SK-N-SH (cell line): ENCODE data around the gene ZBTB43. TPM values are rescaled to one million over a fixed set of nuclear protein-coding genes. Genes with fewer than 3 reads are reported as not detected.

Source experiments
- CTCF ChIA-PET: fragments of 300-600, 350-600 bp; formaldehyde crosslinking; extraction: SDS; loops from one replicate; lab custom pipeline; 2021; lab: Yijun Ruan, JAX
- POLR2A ChIA-PET: fragments of 350-600 bp; sonication (Branson Sonifier 250); formaldehyde crosslinking; extraction: SDS; loops from one replicate; lab custom pipeline; 2020; ENCODE audit warnings: antibody characterized with exemption, inconsistent platforms; lab: Yijun Ruan, JAX
- DNase-seq: peaks from one replicate; pipeline ENCODE4 v3.0.0; 2012
- H2AFZ ChIP-seq: fragments of 200-600 bp; sonication (generic); 2 replicates; pipeline ENCODE4 v1.8.1; 2016; ENCODE audit warnings: antibody characterized with exemption, mild to moderate bottlenecking, low read depth
- H3F3A ChIP-seq: fragments of 200-600 bp; sonication (generic); replicated peaks from 2 replicates; pipeline ENCODE3; 2016; ENCODE audit warnings: antibody characterized with exemption, mild to moderate bottlenecking; ENCODE audit not compliant: insufficient read depth
- H3K27ac ChIP-seq, 2 experiments: fragments of 200-500 bp in 1 of 2; fragments of 200-600 bp in 1 of 2; sonication (Bioruptor generic) in 1 of 2; sonication (generic), shearing (Covaris generic) in 1 of 2; 2 replicates each; pipeline versions ENCODE4 v1.5.1 to v1.6.1; 2014 to 2016; ENCODE audit warnings: low read depth in 2 of 2, inconsistent platforms in 1 of 2, low read length in 1 of 2, mild to moderate bottlenecking in 1 of 2, mixed read lengths in 1 of 2
- H3K27me3 ChIP-seq: fragments of 200-600 bp; sonication (generic), shearing (Covaris generic); 2 replicates; pipeline ENCODE4 v1.6.1; 2016; ENCODE audit warnings: mixed run types; ENCODE audit not compliant: insufficient read depth
- H3K36me3 ChIP-seq, 2 experiments: fragments of 200-500 bp in 1 of 2; fragments of 200-600 bp in 1 of 2; sonication (Bioruptor generic) in 1 of 2; sonication (generic) in 1 of 2; replicated peaks in 1 of 2; 2 replicates each; pipeline versions ENCODE3 to v1.5.1; 2014 to 2016; ENCODE audit warnings: low read length in 1 of 2, mild to moderate bottlenecking in 1 of 2; ENCODE audit not compliant: insufficient read depth in 2 of 2, control insufficient read depth in 1 of 2
- H3K4me1 ChIP-seq, 2 experiments: fragments of 200-500 bp in 1 of 2; fragments of 200-600 bp in 1 of 2; sonication (Bioruptor generic) in 1 of 2; sonication (generic), shearing (Covaris generic) in 1 of 2; 2 replicates each; pipeline versions ENCODE4 v1.5.1 to v1.6.1; 2014 to 2016; ENCODE audit warnings: low read depth in 1 of 2, low read length in 1 of 2, mixed run types in 1 of 2; ENCODE audit not compliant: insufficient read depth in 2 of 2, control insufficient read depth in 1 of 2
- H3K4me2 ChIP-seq: fragments of 200-600 bp; sonication (generic), shearing (Covaris generic); 2 replicates; pipeline ENCODE4 v1.6.1; 2017; ENCODE audit warnings: mixed run types
- H3K4me3 ChIP-seq, 2 experiments: fragments of 200-500 bp in 1 of 2; fragments of 200-600 bp in 1 of 2; sonication (Bioruptor generic) in 1 of 2; sonication (generic), shearing (Covaris generic) in 1 of 2; 2 replicates each; pipeline versions ENCODE4 v1.5.1 to v1.8.1; 2014 to 2016; ENCODE audit warnings: low read depth in 2 of 2, inconsistent platforms in 1 of 2, low read length in 1 of 2, mild to moderate bottlenecking in 1 of 2, mixed read lengths in 1 of 2, moderate library complexity in 1 of 2
- H3K79me2 ChIP-seq: fragments of 200-600 bp; sonication (generic); 2 replicates; pipeline ENCODE4 v1.8.1; 2017; ENCODE audit warnings: mild to moderate bottlenecking; ENCODE audit not compliant: insufficient read depth
- H3K9ac ChIP-seq: fragments of 200-600 bp; sonication (generic); 2 replicates; pipeline ENCODE4 v1.6.1; 2017; ENCODE audit warnings: mixed run types
- H3K9me2 ChIP-seq: fragments of 200-600 bp; sonication (generic); 2 replicates; pipeline ENCODE4 v1.6.1; 2017; ENCODE audit warnings: mixed run types
- H3K9me3 ChIP-seq: fragments of 200-600 bp; sonication (generic); 2 replicates; pipeline ENCODE4 v1.6.1; 2017; ENCODE audit warnings: mixed run types, mild to moderate bottlenecking, moderate library complexity
- H4K20me1 ChIP-seq: fragments of 200-600 bp; sonication (generic); 2 replicates; pipeline ENCODE4 v1.6.1; 2017; ENCODE audit warnings: mild to moderate bottlenecking, mixed run types; ENCODE audit not compliant: insufficient read depth
- CHD2 ChIP-seq: fragments of 150-350 bp; IDR thresholded peaks from 2 replicates; pipeline ENCODE4 v1.6.1; 2018; ENCODE audit warnings: low read length; ENCODE audit not compliant: partially characterized antibody
- JUND ChIP-seq: IDR thresholded peaks from 2 replicates; pipeline ENCODE4 v1.4.0; 2012
- MEF2A ChIP-seq: IDR thresholded peaks from 2 replicates; pipeline ENCODE4 v1.4.0; 2012; ENCODE audit warnings: low read depth, borderline replicate concordance
- MXI1 ChIP-seq: IDR thresholded peaks from 2 replicates; pipeline ENCODE4 v1.6.1; 2012; ENCODE audit warnings: mild to moderate bottlenecking, low read depth, low read length, improper control_type of control experiment
- NRF1 ChIP-seq: IDR thresholded peaks from 2 replicates; pipeline ENCODE4 v1.6.1; 2012; ENCODE audit warnings: low read depth, mild to moderate bottlenecking, low read length
- POLR2AphosphoS5 ChIP-seq: IDR thresholded peaks from 2 replicates; pipeline ENCODE4 v1.6.1; 2012; ENCODE audit warnings: low read depth, low read length
- RCOR1 ChIP-seq: fragments of 150-350 bp; IDR thresholded peaks from 2 replicates; pipeline ENCODE4 v1.6.1; 2017; ENCODE audit warnings: antibody characterized with exemption, low read length
- RFX5 ChIP-seq: IDR thresholded peaks from 2 replicates; pipeline ENCODE4 v1.6.1; 2012; ENCODE audit warnings: mild to moderate bottlenecking, improper control_type of control experiment, low read length
- RXRA ChIP-seq: IDR thresholded peaks from 2 replicates; pipeline ENCODE4 v1.4.0; 2012; ENCODE audit warnings: low read depth, mild to moderate bottlenecking, borderline replicate concordance
- TCF12 ChIP-seq: IDR thresholded peaks from 2 replicates; pipeline ENCODE4 v1.4.0; 2012
- WGBS: methylation state at CpG from one replicate; pipeline ENCODE4 v1.1.6; 2017; ENCODE audit warnings: low lambda C conversion rate; 5-methylcytosine and 5-hydroxymethylcytosine counted together
- polyA plus RNA-seq, 3 experiments: library from polyadenylated mRNA; depleted of rRNA; stranded (reverse); fragments of >200 nt; gene quantifications; 2 replicates each; pipeline ENCODE4 v1.2.3, GENCODE V29; 2012
- TF ChIP-seq, protein P1 (sequence below): IDR thresholded peaks from 2 replicates; pipeline ENCODE4; 2012
- TF ChIP-seq, protein P2 (sequence below): fragments of 150-350 bp; IDR thresholded peaks from 2 replicates; pipeline ENCODE4 v1.6.1; 2017; ENCODE audit warnings: antibody characterized with exemption, low read length, low read depth, borderline replicate concordance
- TF ChIP-seq, protein P3 (sequence below): fragments of 200-600 bp; sonication (generic); IDR thresholded peaks from 2 replicates; pipeline ENCODE4 v1.6.1; 2017; ENCODE audit warnings: antibody characterized with exemption, mild to moderate bottlenecking, moderate library complexity
- TF ChIP-seq, protein P4 (sequence below): IDR thresholded peaks from 2 replicates; pipeline ENCODE4 v1.4.0; 2012; ENCODE audit warnings: low read depth, borderline replicate concordance
- TF ChIP-seq, protein P5 (sequence below): IDR thresholded peaks from 2 replicates; pipeline ENCODE4 v1.6.1; 2012; ENCODE audit warnings: mild to moderate bottlenecking, low read depth, low read length, moderate library complexity

ZBTB43 gene
- polyA plus RNA-seq, 1 of the 3 experiments (the other 2 are of a cell fraction), result 3.5 TPM

DNA sequence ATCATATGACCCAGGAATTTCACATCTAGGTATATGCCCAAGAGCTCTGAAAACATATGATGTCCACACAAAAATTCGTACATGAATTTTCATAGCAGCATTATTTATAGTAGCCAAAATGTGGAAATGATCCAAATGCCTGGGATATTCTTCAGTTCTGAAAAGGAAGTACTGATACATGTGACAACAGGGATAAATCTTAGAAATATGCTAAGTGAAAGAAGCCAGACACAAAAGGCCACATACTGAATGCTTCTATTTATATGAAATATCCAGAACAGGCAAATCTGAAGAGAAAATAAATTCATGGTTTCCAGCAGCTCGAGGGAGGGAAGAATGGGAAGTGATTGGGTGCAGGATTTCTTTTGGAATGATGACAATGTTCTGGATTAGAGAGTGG, 16.8 kb upstream of the ZBTB43 start:
- Histone ChIP-seq H3K9me2 (no peaks in the 10 kb centered on the region), H3K4me3 (no peak overlapping the region), H3K36me3 (no peaks in the 10 kb centered on the region), H3K79me2 (no peaks in the 10 kb centered on the region), H3K27ac (peak overlapping the region in 1 of 2 experiments; percentile 60; a peak in 1 of 4 replicates), H3F3A (no peaks in the 10 kb centered on the region), H3K4me2 (no peak overlapping the region), H2AFZ (no peak overlapping the region), H3K9ac (no peak overlapping the region), H4K20me1 (no peaks in the 10 kb centered on the region), H3K4me1 (peaks cover 0 to 2% of the 10 kb centered on the region in 2 experiments; a peak in 1 of 4 replicates), H3K27me3 (no peaks in the 10 kb centered on the region), H3K9me3 (no peaks in the 10 kb centered on the region)
- 6% methylated on average over 2 of the region's 2 CpGs for WGBS
- DNase-seq, result no peak
- CTCF ChIA-PET, result interaction anchor here (1.6 to 5.6 kb wide), 3 partner anchors 82 to 98 kb away, joined by 4 to 38 read pairs (median 8); no protein-coding TSS in a partner anchor
- POLR2A ChIA-PET, result no interaction called here
- TF ChIP-seq TCF12 (peak; percentile 54), RXRA (no peak)
- TF ChIP-seq, protein P1, sequence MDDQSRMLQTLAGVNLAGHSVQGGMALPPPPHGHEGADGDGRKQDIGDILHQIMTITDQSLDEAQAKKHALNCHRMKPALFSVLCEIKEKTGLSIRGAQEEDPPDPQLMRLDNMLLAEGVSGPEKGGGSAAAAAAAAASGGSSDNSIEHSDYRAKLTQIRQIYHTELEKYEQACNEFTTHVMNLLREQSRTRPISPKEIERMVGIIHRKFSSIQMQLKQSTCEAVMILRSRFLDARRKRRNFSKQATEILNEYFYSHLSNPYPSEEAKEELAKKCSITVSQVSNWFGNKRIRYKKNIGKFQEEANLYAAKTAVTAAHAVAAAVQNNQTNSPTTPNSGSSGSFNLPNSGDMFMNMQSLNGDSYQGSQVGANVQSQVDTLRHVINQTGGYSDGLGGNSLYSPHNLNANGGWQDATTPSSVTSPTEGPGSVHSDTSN, result peak; percentile 21; the same call in 1 of the 2 replicates

DNA sequence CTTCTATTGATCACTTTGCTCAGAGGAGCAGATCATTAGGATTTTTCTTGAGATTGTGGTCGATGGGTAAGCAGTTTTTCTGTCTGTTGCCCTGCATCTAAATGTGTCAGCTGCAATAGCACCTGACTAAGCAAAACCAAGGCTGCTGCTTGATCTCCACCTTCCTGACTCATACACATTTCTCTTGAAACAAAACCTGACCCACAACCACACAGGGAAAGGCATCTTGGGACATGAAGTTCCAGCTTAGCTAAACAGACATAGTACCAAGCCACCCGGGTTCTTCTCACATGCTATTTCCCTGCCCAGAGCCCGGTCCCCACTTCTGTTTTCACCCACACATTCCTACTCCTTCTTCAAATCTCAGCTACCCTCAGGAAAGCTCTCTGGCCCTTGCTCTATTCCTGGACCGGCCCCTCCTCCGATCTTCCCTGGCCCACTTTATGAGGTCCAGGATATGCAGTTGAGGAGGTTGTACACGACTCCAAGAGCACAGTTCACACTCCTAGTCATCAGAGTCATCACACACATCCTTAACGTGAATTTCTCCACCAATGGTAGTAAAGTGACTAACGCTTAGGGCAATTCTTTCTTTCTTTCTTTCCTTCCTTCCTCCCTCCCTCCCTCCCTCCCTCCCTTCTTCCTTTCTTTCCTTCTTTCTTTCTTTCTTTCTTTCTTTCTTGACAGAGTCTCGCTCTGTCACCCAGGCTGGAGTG, 16.0 kb upstream of the ZBTB43 start:
- no peak overlapping the region for H3K9ac ChIP-seq
- CTCF ChIA-PET, result interaction anchor here (1.3 to 5.6 kb wide), 5 partner anchors 7 to 99 kb away, joined by 3 to 38 read pairs (median 8); no protein-coding TSS in a partner anchor
- no peaks in the 10 kb centered on the region for H3K9me2 ChIP-seq
- H2AFZ ChIP-seq, result no peak overlapping the region
- H3K4me2 ChIP-seq, result no peak overlapping the region
- H3K4me3 ChIP-seq, result no peak overlapping the region
- 60% methylated on average over 9 of the region's 9 CpGs for WGBS
- no peaks in the 10 kb centered on the region for H3K27me3 ChIP-seq
- H3K9me3 ChIP-seq, result no peaks in the 10 kb centered on the region
- H3F3A ChIP-seq, result no peaks in the 10 kb centered on the region
- no peaks in the 10 kb centered on the region for H3K79me2 ChIP-seq
- POLR2A ChIA-PET, result no interaction called here
- DNase-seq, result no peak
- H4K20me1 ChIP-seq, result no peaks in the 10 kb centered on the region
- peaks cover 0 to 2% of the 10 kb centered on the region in 2 experiments; a peak in 1 of 4 replicates for H3K4me1 ChIP-seq
- H3K36me3 ChIP-seq, result no peaks in the 10 kb centered on the region
- peak overlapping the region in 1 of 2 experiments; percentile 60; a peak in 1 of 4 replicates for H3K27ac ChIP-seq
- TF ChIP-seq CHD2 (no peak), NRF1 (no peak), JUND (no peak), RFX5 (no peak), MEF2A (no peak), POLR2AphosphoS5 (no peak), MXI1 (no peak), RCOR1 (no peak)
- TF ChIP-seq, protein P1, result no peak
- TF ChIP-seq, protein P2, sequence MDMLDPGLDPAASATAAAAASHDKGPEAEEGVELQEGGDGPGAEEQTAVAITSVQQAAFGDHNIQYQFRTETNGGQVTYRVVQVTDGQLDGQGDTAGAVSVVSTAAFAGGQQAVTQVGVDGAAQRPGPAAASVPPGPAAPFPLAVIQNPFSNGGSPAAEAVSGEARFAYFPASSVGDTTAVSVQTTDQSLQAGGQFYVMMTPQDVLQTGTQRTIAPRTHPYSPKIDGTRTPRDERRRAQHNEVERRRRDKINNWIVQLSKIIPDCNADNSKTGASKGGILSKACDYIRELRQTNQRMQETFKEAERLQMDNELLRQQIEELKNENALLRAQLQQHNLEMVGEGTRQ, result no peak
- TF ChIP-seq, protein P3, sequence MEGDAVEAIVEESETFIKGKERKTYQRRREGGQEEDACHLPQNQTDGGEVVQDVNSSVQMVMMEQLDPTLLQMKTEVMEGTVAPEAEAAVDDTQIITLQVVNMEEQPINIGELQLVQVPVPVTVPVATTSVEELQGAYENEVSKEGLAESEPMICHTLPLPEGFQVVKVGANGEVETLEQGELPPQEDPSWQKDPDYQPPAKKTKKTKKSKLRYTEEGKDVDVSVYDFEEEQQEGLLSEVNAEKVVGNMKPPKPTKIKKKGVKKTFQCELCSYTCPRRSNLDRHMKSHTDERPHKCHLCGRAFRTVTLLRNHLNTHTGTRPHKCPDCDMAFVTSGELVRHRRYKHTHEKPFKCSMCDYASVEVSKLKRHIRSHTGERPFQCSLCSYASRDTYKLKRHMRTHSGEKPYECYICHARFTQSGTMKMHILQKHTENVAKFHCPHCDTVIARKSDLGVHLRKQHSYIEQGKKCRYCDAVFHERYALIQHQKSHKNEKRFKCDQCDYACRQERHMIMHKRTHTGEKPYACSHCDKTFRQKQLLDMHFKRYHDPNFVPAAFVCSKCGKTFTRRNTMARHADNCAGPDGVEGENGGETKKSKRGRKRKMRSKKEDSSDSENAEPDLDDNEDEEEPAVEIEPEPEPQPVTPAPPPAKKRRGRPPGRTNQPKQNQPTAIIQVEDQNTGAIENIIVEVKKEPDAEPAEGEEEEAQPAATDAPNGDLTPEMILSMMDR, result no peak
- TF ChIP-seq, protein P4, sequence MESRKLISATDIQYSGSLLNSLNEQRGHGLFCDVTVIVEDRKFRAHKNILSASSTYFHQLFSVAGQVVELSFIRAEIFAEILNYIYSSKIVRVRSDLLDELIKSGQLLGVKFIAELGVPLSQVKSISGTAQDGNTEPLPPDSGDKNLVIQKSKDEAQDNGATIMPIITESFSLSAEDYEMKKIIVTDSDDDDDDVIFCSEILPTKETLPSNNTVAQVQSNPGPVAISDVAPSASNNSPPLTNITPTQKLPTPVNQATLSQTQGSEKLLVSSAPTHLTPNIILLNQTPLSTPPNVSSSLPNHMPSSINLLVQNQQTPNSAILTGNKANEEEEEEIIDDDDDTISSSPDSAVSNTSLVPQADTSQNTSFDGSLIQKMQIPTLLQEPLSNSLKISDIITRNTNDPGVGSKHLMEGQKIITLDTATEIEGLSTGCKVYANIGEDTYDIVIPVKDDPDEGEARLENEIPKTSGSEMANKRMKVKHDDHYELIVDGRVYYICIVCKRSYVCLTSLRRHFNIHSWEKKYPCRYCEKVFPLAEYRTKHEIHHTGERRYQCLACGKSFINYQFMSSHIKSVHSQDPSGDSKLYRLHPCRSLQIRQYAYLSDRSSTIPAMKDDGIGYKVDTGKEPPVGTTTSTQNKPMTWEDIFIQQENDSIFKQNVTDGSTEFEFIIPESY, result no peak
- TF ChIP-seq, protein P5, sequence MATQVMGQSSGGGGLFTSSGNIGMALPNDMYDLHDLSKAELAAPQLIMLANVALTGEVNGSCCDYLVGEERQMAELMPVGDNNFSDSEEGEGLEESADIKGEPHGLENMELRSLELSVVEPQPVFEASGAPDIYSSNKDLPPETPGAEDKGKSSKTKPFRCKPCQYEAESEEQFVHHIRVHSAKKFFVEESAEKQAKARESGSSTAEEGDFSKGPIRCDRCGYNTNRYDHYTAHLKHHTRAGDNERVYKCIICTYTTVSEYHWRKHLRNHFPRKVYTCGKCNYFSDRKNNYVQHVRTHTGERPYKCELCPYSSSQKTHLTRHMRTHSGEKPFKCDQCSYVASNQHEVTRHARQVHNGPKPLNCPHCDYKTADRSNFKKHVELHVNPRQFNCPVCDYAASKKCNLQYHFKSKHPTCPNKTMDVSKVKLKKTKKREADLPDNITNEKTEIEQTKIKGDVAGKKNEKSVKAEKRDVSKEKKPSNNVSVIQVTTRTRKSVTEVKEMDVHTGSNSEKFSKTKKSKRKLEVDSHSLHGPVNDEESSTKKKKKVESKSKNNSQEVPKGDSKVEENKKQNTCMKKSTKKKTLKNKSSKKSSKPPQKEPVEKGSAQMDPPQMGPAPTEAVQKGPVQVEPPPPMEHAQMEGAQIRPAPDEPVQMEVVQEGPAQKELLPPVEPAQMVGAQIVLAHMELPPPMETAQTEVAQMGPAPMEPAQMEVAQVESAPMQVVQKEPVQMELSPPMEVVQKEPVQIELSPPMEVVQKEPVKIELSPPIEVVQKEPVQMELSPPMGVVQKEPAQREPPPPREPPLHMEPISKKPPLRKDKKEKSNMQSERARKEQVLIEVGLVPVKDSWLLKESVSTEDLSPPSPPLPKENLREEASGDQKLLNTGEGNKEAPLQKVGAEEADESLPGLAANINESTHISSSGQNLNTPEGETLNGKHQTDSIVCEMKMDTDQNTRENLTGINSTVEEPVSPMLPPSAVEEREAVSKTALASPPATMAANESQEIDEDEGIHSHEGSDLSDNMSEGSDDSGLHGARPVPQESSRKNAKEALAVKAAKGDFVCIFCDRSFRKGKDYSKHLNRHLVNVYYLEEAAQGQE, result no peak
